HepG2 (cell line): ENCODE measurements around the gene SWSAP1. TPM values are rescaled to one million over a fixed set of nuclear protein-coding genes. Genes with fewer than 3 reads are reported as not detected.

Experiments
- ATAC-seq: fragments of 200-7000 bp; cut with Tn5 transposase; 3 replicates; pipeline ENCODE4 v1.9.1; 2020; ENCODE audit warnings: mild to moderate bottlenecking, moderate library complexity
- BruUV-seq: library from RNA; stranded (reverse); fragments of 400-500 nt; replicated peaks from 2 replicates; lab custom pipeline; 2021; lab: Mats Ljungman, UMichigan
- CTCF ChIA-PET: fragments of 300-600 bp; formaldehyde crosslinking; extraction: SDS; loops from one replicate; lab custom pipeline; 2021; ENCODE audit warnings: low total read pairs, inconsistent platforms, low intra/inter-chr PET ratio; lab: Yijun Ruan, JAX
- POLR2A ChIA-PET: fragments of 350-600 bp; sonication (Branson Sonifier 250); formaldehyde crosslinking; loops from one replicate; lab custom pipeline; 2020; ENCODE audit warnings: antibody characterized with exemption, inconsistent platforms; lab: Yijun Ruan, JAX
- DNase-seq: peaks from one replicate; pipeline ENCODE4 v3.0.0-alpha.2; 2015; ENCODE audit warnings: low spot score
- FAIRE-seq: peaks from 3 replicates; lab custom pipeline; 2011; peaks lifted over from hg19 to GRCh38; lab: Jason Lieb, UNC
- H2AFZ ChIP-seq: one replicate; pipeline ENCODE4 v1.6.1; 2011; ENCODE audit warnings: low read length, inconsistent platforms
- H3K27ac ChIP-seq: fragments of 300-600 bp; 3 replicates; pipeline ENCODE4 v1.8.0; 2011; ENCODE audit warnings: mixed run types, mild to moderate bottlenecking, mixed read lengths, low read length, inconsistent platforms; ENCODE audit not compliant: insufficient read depth; ENCODE audit errors: extremely low read length
- H3K27me3 ChIP-seq, 2 experiments: fragments of 200-600 bp in 1 of 2; 2 replicates in 1 of 2; 3 replicates in 1 of 2; pipeline versions ENCODE4 v1.6.0 to v1.8.0; 2011; ENCODE audit warnings: low read length in 2 of 2, mild to moderate bottlenecking in 2 of 2, moderate library complexity in 2 of 2, inconsistent platforms in 1 of 2; ENCODE audit not compliant: insufficient read depth in 2 of 2, control insufficient read depth in 1 of 2
- H3K36me3 ChIP-seq, 2 experiments: fragments of 200-600 bp in 1 of 2; replicated peaks in 1 of 2; 2 replicates in 1 of 2; 3 replicates in 1 of 2; pipeline versions ENCODE4 v1.5.1 to v1.8.0; 2011; ENCODE audit warnings: low read length in 2 of 2, inconsistent platforms in 1 of 2; ENCODE audit not compliant: insufficient read depth in 2 of 2, control insufficient read depth in 1 of 2
- H3K4me1 ChIP-seq: 2 replicates; pipeline ENCODE4 v1.5.1; 2012; ENCODE audit warnings: low read length, inconsistent platforms; ENCODE audit not compliant: insufficient read depth
- H3K4me2 ChIP-seq: 2 replicates; pipeline ENCODE4 v1.6.0; 2011; ENCODE audit warnings: low read depth, low read length, inconsistent platforms
- H3K4me3 ChIP-seq, 3 experiments: fragments of 200-600 bp in 1 of 3; sonication (generic), shearing (Covaris generic) in 1 of 3; replicated peaks in 1 of 3; 2 replicates each; pipeline ENCODE4 v1.5.1; 2011 to 2016; ENCODE audit warnings: low read length in 3 of 3, inconsistent platforms in 2 of 3, low read depth in 2 of 3, mild to moderate bottlenecking in 2 of 3, control low read depth in 1 of 3, mixed read lengths in 1 of 3; ENCODE audit not compliant: insufficient read depth in 1 of 3
- H3K79me2 ChIP-seq: one replicate; pipeline ENCODE4 v1.6.1; 2011; ENCODE audit warnings: low read length, inconsistent platforms; ENCODE audit not compliant: insufficient read depth
- H3K9ac ChIP-seq: 2 replicates; pipeline ENCODE4 v1.6.0; 2011; ENCODE audit warnings: mild to moderate bottlenecking, low read depth, low read length, inconsistent platforms; ENCODE audit not compliant: insufficient read depth
- H3K9me3 ChIP-seq: 2 replicates; pipeline ENCODE4 v1.5.1; 2012; ENCODE audit warnings: mild to moderate bottlenecking, low read length
- H4K20me1 ChIP-seq: 2 replicates; pipeline ENCODE4 v1.6.0; 2011; ENCODE audit warnings: inconsistent platforms, mild to moderate bottlenecking, low read length, moderate library complexity; ENCODE audit not compliant: insufficient read depth
- ATF7 ChIP-seq, 2 experiments: fragments of 450-650 bp in 1 of 2; sonication (generic) in 1 of 2; formaldehyde crosslinking in 1 of 2; IDR thresholded peaks; 2 replicates each; pipeline versions ENCODE4 v1.4.0 to v1.6.1; 2016 to 2020; ENCODE audit warnings: antibody characterized with exemption in 1 of 2, mild to moderate bottlenecking in 1 of 2, missing genetic modification reagents in 1 of 2
- GFI1 ChIP-seq: sonication (generic); formaldehyde crosslinking; IDR thresholded peaks from 2 replicates; pipeline ENCODE4 v1.5.0; 2020; ENCODE audit warnings: missing genetic modification reagents, mild to moderate bottlenecking, borderline replicate concordance
- MEIS1 ChIP-seq: sonication (generic); formaldehyde crosslinking; IDR thresholded peaks from 2 replicates; pipeline ENCODE4 v1.9.0; 2021; ENCODE audit warnings: mild to moderate bottlenecking, missing genetic modification reagents, moderate library complexity, borderline replicate concordance
- TSC22D2 ChIP-seq: sonication (generic); formaldehyde crosslinking; IDR thresholded peaks from 2 replicates; pipeline ENCODE4 v1.5.1; 2020; ENCODE audit warnings: missing genetic modification reagents, mild to moderate bottlenecking, borderline replicate concordance
- WGBS: methylation state at CpG from one replicate; pipeline ENCODE4 v1.1.6; 2017; ENCODE audit warnings: low lambda C conversion rate; 5-methylcytosine and 5-hydroxymethylcytosine counted together
- in situ Hi-C: cut with HindIII; loops from 2 replicates; pipeline ENCODE4 v1.10.0; 2017; ENCODE audit warnings: low pct_unique_long_range_greater_than_20kb; ENCODE audit not compliant: extremely low pct_ligation_motif_present
- intact Hi-C: fragments of 100-400 bp; cut with micrococcal nuclease; formaldehyde crosslinking; loops from one replicate; pipeline ENCODE4 v1.10.0; 2022; ENCODE audit not compliant: unreplicated experiment
- polyA plus RNA-seq, 8 experiments: library from polyadenylated mRNA; depleted of rRNA in 3 of 8; stranded (reverse) in 7 of 8; unstranded in 1 of 8; fragments of >200 nt; fragmentation: Illumina TruSeq in 4 of 8; extraction: Trizol in 4 of 8; gene quantifications; 2 replicates each; pipeline versions ENCODE4 v1.2.1 to v1.2.3, GENCODE V29; 2011 to 2016; ENCODE audit warnings: low read depth in 4 of 8, missing spikeins in 1 of 8, mixed read lengths in 1 of 8; ENCODE audit not compliant: insufficient read depth in 1 of 8
- total RNA-seq, 5 experiments: library from RNA; depleted of rRNA; stranded (reverse); fragments of >200 nt; fragmentation: Illumina TruSeq; extraction: Trizol; gene quantifications; 2 replicates each; pipeline ENCODE4 v1.2.3, GENCODE V29; 2016; ENCODE audit warnings: low read depth in 1 of 5
- TF ChIP-seq, protein P1 (sequence below), 2 experiments: sonication (generic) in 1 of 2; formaldehyde crosslinking in 1 of 2; IDR thresholded peaks; 2 replicates each; pipeline versions ENCODE4 v1.4.0 to v1.6.1; 2016 to 2020; ENCODE audit warnings: borderline replicate concordance in 1 of 2, low read depth in 1 of 2, mild to moderate bottlenecking in 1 of 2, missing genetic modification reagents in 1 of 2

Gene SWSAP1
- total and polyA plus RNA-seq, 2 of the 13 experiments (the other 11 are each of a cell fraction or from before 2014, with no cell fraction given): 2.7 to 3.3 TPM

DNA sequence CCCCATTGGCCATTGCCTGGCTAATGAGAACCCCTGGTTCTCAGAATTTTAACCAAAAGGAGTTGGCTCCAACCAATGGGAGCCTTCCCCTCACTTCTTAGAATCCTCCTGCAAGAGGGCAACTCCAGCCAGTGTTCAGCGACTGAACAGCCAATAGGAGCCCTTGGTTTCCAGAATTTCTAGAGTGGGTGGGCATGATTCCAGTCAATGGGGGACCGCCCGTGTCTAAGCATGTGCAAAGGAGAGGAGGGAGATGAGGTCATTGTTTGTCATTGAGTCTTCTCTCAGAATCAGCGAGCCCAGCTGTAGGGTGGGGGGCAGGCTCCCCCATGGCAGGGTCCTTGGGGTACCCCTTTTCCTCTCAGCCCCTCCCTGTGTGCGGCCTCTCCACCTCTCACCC, 9.5 kb upstream of the SWSAP1 start:
- H4K20me1 ChIP-seq: no peaks in the 10 kb centered on the region
- DNase-seq (no peak), ATAC-seq (no peak), FAIRE-seq (no peak)
- no peak overlapping the region for H3K4me3 ChIP-seq
- H3K27me3 ChIP-seq: no peaks in the 10 kb centered on the region
- WGBS: 96% methylated on average over 5 of the region's 5 CpGs
- ChIA-PET POLR2A (no interaction called here), CTCF (no interaction called here)
- H3K27ac ChIP-seq: no peak overlapping the region
- no peaks in the 10 kb centered on the region for H3K9me3 ChIP-seq
- TF ChIP-seq, protein P1, sequence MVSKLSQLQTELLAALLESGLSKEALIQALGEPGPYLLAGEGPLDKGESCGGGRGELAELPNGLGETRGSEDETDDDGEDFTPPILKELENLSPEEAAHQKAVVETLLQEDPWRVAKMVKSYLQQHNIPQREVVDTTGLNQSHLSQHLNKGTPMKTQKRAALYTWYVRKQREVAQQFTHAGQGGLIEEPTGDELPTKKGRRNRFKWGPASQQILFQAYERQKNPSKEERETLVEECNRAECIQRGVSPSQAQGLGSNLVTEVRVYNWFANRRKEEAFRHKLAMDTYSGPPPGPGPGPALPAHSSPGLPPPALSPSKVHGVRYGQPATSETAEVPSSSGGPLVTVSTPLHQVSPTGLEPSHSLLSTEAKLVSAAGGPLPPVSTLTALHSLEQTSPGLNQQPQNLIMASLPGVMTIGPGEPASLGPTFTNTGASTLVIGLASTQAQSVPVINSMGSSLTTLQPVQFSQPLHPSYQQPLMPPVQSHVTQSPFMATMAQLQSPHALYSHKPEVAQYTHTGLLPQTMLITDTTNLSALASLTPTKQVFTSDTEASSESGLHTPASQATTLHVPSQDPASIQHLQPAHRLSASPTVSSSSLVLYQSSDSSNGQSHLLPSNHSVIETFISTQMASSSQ (IDR thresholded peaks at IDR 0.05; ENCODE audit: low read depth): no peak
- TF ChIP-seq, protein P1 (CRISPR knock-in tag; IDR thresholded peaks at IDR 0.05; ENCODE audit: borderline replicate concordance): no peak
- TF ChIP-seq MEIS1 (CRISPR knock-in tag) (no peak), GFI1 (no peak), ATF7 (IDR thresholded peaks at IDR 0.05) (peak; percentile 41; the same call in 1 of the 2 replicates), ATF7 (CRISPR knock-in tag; IDR thresholded peaks at IDR 0.05) (no peak), TSC22D2 (no peak)
- H3K9ac ChIP-seq: no peak overlapping the region
- intact Hi-C loops (no loop called here), in situ Hi-C loops (no loop called here)
- H2AFZ ChIP-seq: no peak overlapping the region
- BruUV-seq: no TSS peak
- H3K4me2 ChIP-seq: no peak overlapping the region
- no peaks in the 10 kb centered on the region for H3K79me2 ChIP-seq
- H3K4me1 ChIP-seq: 0 out of 2 replicates have a peak, but pooled peaks cover 4% of the 10 kb centered on the region
- peaks cover 5 to 14% of the 10 kb centered on the region in 2 experiments; a peak in 3 of 5 replicates for H3K36me3 ChIP-seq
